Mesendoderm (in vitro differentiated cells): Measurements from ENCODE around the gene CDC42SE2.
"Not testable (repeated sequence)": the region's sequence is repeated elsewhere in the genome, so short reads cannot be mapped to it uniquely, and the experiment has no call there.

Experiments
- DNase-seq: peaks from one replicate; pipeline ENCODE4 v3.0.0; 2013
- H2AK5ac ChIP-seq: 2 replicates; pipeline ENCODE4 v1.6.1; 2013; ENCODE audit warnings: low read length, inconsistent platforms
- H2BK120ac ChIP-seq: 2 replicates; pipeline ENCODE4 v1.6.1; 2013; ENCODE audit warnings: low read depth, mild to moderate bottlenecking, low read length, moderate library complexity, mixed read lengths
- H2BK15ac ChIP-seq: replicated peaks from 2 replicates; pipeline ENCODE4 v1.6.1; 2013; ENCODE audit warnings: low read depth, mild to moderate bottlenecking, moderate library complexity
- H2BK5ac ChIP-seq: 2 replicates; pipeline ENCODE4 v1.6.1; 2013; ENCODE audit warnings: low read length, inconsistent platforms
- H3K18ac ChIP-seq: 2 replicates; pipeline ENCODE4 v1.6.1; 2013; ENCODE audit warnings: mild to moderate bottlenecking, low read length, mixed read lengths
- H3K23ac ChIP-seq: one replicate; pipeline ENCODE4 v1.6.1; 2013; ENCODE audit warnings: low read length
- H3K27ac ChIP-seq: 2 replicates; pipeline ENCODE4 v1.5.1; 2013; ENCODE audit warnings: low read depth, mild to moderate bottlenecking, inconsistent platforms, low read length, moderate library complexity
- H3K27me3 ChIP-seq: 2 replicates; pipeline ENCODE4 v1.6.1; 2013; ENCODE audit warnings: low read length, control low read depth, mild to moderate bottlenecking, inconsistent platforms; ENCODE audit not compliant: insufficient read depth, poor library complexity
- H3K36me3 ChIP-seq: 2 replicates; pipeline ENCODE4 v1.6.1; 2013; ENCODE audit warnings: low read length, inconsistent platforms; ENCODE audit not compliant: control insufficient read depth, insufficient read depth
- H3K4ac ChIP-seq: one replicate; pipeline ENCODE4 v1.6.1; 2013; ENCODE audit warnings: low read depth, mild to moderate bottlenecking, low read length, moderate library complexity
- H3K4me1 ChIP-seq: 2 replicates; pipeline ENCODE4 v1.6.1; 2013; ENCODE audit warnings: low read depth, low read length, inconsistent platforms; ENCODE audit not compliant: control insufficient read depth
- H3K4me2 ChIP-seq: 2 replicates; pipeline ENCODE4 v1.6.1; 2013; ENCODE audit warnings: low read length
- H3K4me3 ChIP-seq: 2 replicates; pipeline ENCODE4 v1.5.1; 2013; ENCODE audit warnings: mild to moderate bottlenecking, low read length
- H3K56ac ChIP-seq: one replicate; pipeline ENCODE4 v1.6.1; 2013; ENCODE audit warnings: low read length
- H3K79me1 ChIP-seq: 2 replicates; pipeline ENCODE4 v1.6.1; 2013; ENCODE audit warnings: low read length, inconsistent platforms
- H3K79me2 ChIP-seq: 2 replicates; pipeline ENCODE4 v1.6.1; 2013; ENCODE audit warnings: mild to moderate bottlenecking, low read length; ENCODE audit not compliant: control insufficient read depth, insufficient read depth
- H3K9ac ChIP-seq: 2 replicates; pipeline ENCODE4 v1.6.1; 2013; ENCODE audit warnings: low read length, inconsistent platforms
- H4K5ac ChIP-seq: one replicate; pipeline ENCODE4 v1.6.1; 2013; ENCODE audit warnings: low read length
- H4K8ac ChIP-seq: one replicate; pipeline ENCODE4 v1.6.1; 2013; ENCODE audit warnings: low read depth, mild to moderate bottlenecking, control low read depth, low read length, moderate library complexity
- WGBS: extraction: QIAGEN DNeasy Blood & Tissue Kit; methylation state at CpG from one replicate; pipeline ENCODE4 v1.1.7; 2013; ENCODE audit warnings: low lambda C conversion rate, missing lambda C conversion rate; ENCODE audit not compliant: insufficient coverage; ENCODE audit errors: extremely low coverage; 5-methylcytosine and 5-hydroxymethylcytosine counted together

CDC42SE2 gene

GRCh38 chr5:131336801-131337200 is 72.9 kb downstream of the CDC42SE2 start:
- H2BK120ac ChIP-seq, H3K27me3 ChIP-seq, H2BK15ac ChIP-seq, H2AK5ac ChIP-seq, DNase-seq, H4K5ac ChIP-seq, H3K4ac ChIP-seq, H3K4me3 ChIP-seq, H3K23ac ChIP-seq, H3K4me2 ChIP-seq, H3K79me2 ChIP-seq, H3K18ac ChIP-seq, H3K9ac ChIP-seq, H3K4me1 ChIP-seq, H3K36me3 ChIP-seq, H3K27ac ChIP-seq, H4K8ac ChIP-seq, H3K56ac ChIP-seq, H2BK5ac ChIP-seq, H3K79me1 ChIP-seq: not testable (repeated sequence)
- WGBS = no CpG with 5 or more reads among the region's 12 CpGs

- not testable (repeated sequence) for H4K5ac ChIP-seq, H3K79me1 ChIP-seq, H4K8ac ChIP-seq, H3K36me3 ChIP-seq, H2BK15ac ChIP-seq, H3K27me3 ChIP-seq, H3K27ac ChIP-seq, H3K4ac ChIP-seq, H3K23ac ChIP-seq, H3K56ac ChIP-seq, H3K4me1 ChIP-seq, H3K79me2 ChIP-seq, H2BK5ac ChIP-seq, H3K4me3 ChIP-seq, H2BK120ac ChIP-seq, H2AK5ac ChIP-seq, H3K18ac ChIP-seq, H3K4me2 ChIP-seq, H3K9ac ChIP-seq, DNase-seq
- WGBS = no CpG with 5 or more reads among the region's 27 CpGs
Measured at GRCh38 chr5:131337240-131338050, 73.6 kb downstream of the CDC42SE2 start.

GRCh38 chr5:131338051-131338453 is 74.2 kb downstream of the CDC42SE2 start:
- no peak for DNase-seq
- H3K4me2 ChIP-seq = no peak overlapping the region
- H3K79me1 ChIP-seq = no peaks in the 10 kb centered on the region
- no peaks in the 10 kb centered on the region for H3K79me2 ChIP-seq
- H2BK15ac ChIP-seq = no peak overlapping the region
- H2BK5ac ChIP-seq = no peak overlapping the region
- H3K4ac ChIP-seq = no peak overlapping the region
- no peak overlapping the region for H2BK120ac ChIP-seq
- WGBS = no CpG with 5 or more reads among the region's 4 CpGs
- no peak overlapping the region for H3K9ac ChIP-seq
- no peak overlapping the region for H3K23ac ChIP-seq
- H3K18ac ChIP-seq = no peak overlapping the region
- no peak overlapping the region for H4K5ac ChIP-seq
- no peaks in the 10 kb centered on the region for H3K4me1 ChIP-seq
- H2AK5ac ChIP-seq = no peak overlapping the region
- H3K27ac ChIP-seq = no peak overlapping the region
- H3K27me3 ChIP-seq = no peaks in the 10 kb centered on the region
- H4K8ac ChIP-seq = no peak overlapping the region
- no peaks in the 10 kb centered on the region for H3K36me3 ChIP-seq
- H3K56ac ChIP-seq = no peak overlapping the region
- H3K4me3 ChIP-seq = no peak overlapping the region

GRCh38 chr5:131344288-131344687 is 80.4 kb downstream of the CDC42SE2 start:
- H3K4me1 ChIP-seq, H3K79me2 ChIP-seq, H3K56ac ChIP-seq, H3K4ac ChIP-seq, H2BK15ac ChIP-seq, H3K36me3 ChIP-seq, H2BK120ac ChIP-seq, DNase-seq, H3K27me3 ChIP-seq, H3K79me1 ChIP-seq, H3K18ac ChIP-seq, H2AK5ac ChIP-seq, H3K9ac ChIP-seq, H3K4me2 ChIP-seq, H3K23ac ChIP-seq, H2BK5ac ChIP-seq, H4K5ac ChIP-seq, H3K4me3 ChIP-seq, H3K27ac ChIP-seq, H4K8ac ChIP-seq: not testable (repeated sequence)
- WGBS = no CpG with 5 or more reads among the region's 9 CpGs

- not testable (repeated sequence) for H3K36me3 ChIP-seq, H3K4ac ChIP-seq, H3K79me2 ChIP-seq, H3K27ac ChIP-seq, H3K56ac ChIP-seq, H3K79me1 ChIP-seq, H3K4me3 ChIP-seq, H3K27me3 ChIP-seq, H3K18ac ChIP-seq, H2BK5ac ChIP-seq, H3K4me1 ChIP-seq, H3K4me2 ChIP-seq, H2AK5ac ChIP-seq, H3K9ac ChIP-seq, H4K5ac ChIP-seq, DNase-seq, H2BK120ac ChIP-seq, H3K23ac ChIP-seq, H4K8ac ChIP-seq, H2BK15ac ChIP-seq
- WGBS = no CpG with 5 or more reads among the region's 3 CpGs
Measured at GRCh38 chr5:131346204-131346603, 82.4 kb downstream of the CDC42SE2 start.

- Histone ChIP-seq H3K23ac (no peak overlapping the region), H2BK15ac (no peak overlapping the region), H2AK5ac (no peak overlapping the region), H3K79me2 (no peaks in the 10 kb centered on the region), H4K8ac (no peak overlapping the region), H3K56ac (no peak overlapping the region), H3K18ac (no peak overlapping the region), H3K4me3 (no peak overlapping the region), H3K27me3 (no peaks in the 10 kb centered on the region), H3K4ac (no peak overlapping the region), H2BK120ac (no peak overlapping the region), H3K4me2 (no peak overlapping the region), H3K36me3 (no peaks in the 10 kb centered on the region), H3K79me1 (no peaks in the 10 kb centered on the region), H3K27ac (no peak overlapping the region), H3K9ac (no peak overlapping the region), H3K4me1 (no peaks in the 10 kb centered on the region), H2BK5ac (no peak overlapping the region), H4K5ac (no peak overlapping the region)
- no CpG with 5 or more reads among the region's 3 CpGs for WGBS
- DNase-seq = no peak
Measured at GRCh38 chr5:131353991-131354390, 90.1 kb downstream of the CDC42SE2 start.
